Kidney (tissue), 14 donors: ENCODE data around the gene SCUBE2. TPM values are rescaled to one million over a fixed set of nuclear protein-coding genes. Genes with fewer than 3 reads are reported as not detected.

Source experiments
- DNase-seq, 5 donors: peaks; one replicate each; pipeline ENCODE4 v3.0.0-alpha.2; 2013 to 2020
- FAIRE-seq: peaks from 2 replicates; lab custom pipeline; 2012; peaks lifted over from hg19 to GRCh38; lab: Jason Lieb, UNC
- H3K27ac ChIP-seq, 2 donors: one replicate each; pipeline ENCODE4 v1.7.0; 2013; ENCODE audit warnings: low read depth in 2 of 2, low read length in 2 of 2, inconsistent platforms in 1 of 2
- H3K27me3 ChIP-seq: one replicate; pipeline ENCODE4 v1.7.1; 2013; ENCODE audit warnings: low read length, inconsistent platforms; ENCODE audit not compliant: control insufficient read depth, insufficient read depth
- H3K36me3 ChIP-seq, 3 donors: one replicate each; pipeline versions ENCODE4 v1.7.0 to v1.7.1; 2013; ENCODE audit warnings: low read length in 3 of 3, control low read depth in 1 of 3, inconsistent platforms in 1 of 3; ENCODE audit not compliant: insufficient read depth in 3 of 3, control insufficient read depth in 2 of 3
- H3K4me1 ChIP-seq, 3 donors: one replicate each; pipeline versions ENCODE4 v1.7.0 to v1.7.1; 2013; ENCODE audit warnings: low read length in 3 of 3, inconsistent platforms in 1 of 3, low read depth in 1 of 3; ENCODE audit not compliant: control insufficient read depth in 2 of 3, insufficient read depth in 2 of 3
- H3K4me3 ChIP-seq, 3 donors: one replicate each; pipeline versions ENCODE4 v1.7.0 to v1.8.1; 2013; ENCODE audit warnings: low read length in 3 of 3, control low read depth in 1 of 3, inconsistent platforms in 1 of 3
- H3K9ac ChIP-seq, 3 donors: one replicate each; pipeline versions ENCODE4 v1.7.0 to v1.7.1; 2013; ENCODE audit warnings: low read length in 3 of 3, control low read depth in 1 of 3, inconsistent platforms in 1 of 3
- H3K9me3 ChIP-seq, 3 donors: one replicate each; pipeline versions ENCODE4 v1.7.0 to v1.7.1; 2013; ENCODE audit warnings: low read length in 3 of 3, control low read depth in 1 of 3, inconsistent platforms in 1 of 3; ENCODE audit not compliant: control insufficient read depth in 2 of 3, insufficient read depth in 1 of 3
- CTCF ChIP-seq: IDR thresholded peaks from 3 replicates; pipeline ENCODE4 v1.5.1; 2012; ENCODE audit warnings: mild to moderate bottlenecking, moderate library complexity, borderline replicate concordance; ENCODE audit not compliant: insufficient read depth; ENCODE audit errors: extremely low read depth
- intact Hi-C: fragments of 100-400 bp; cut with DNase I; formaldehyde crosslinking; loops from one replicate; pipeline ENCODE4 v1.11.1; 2022
- microRNA-seq: library from miRNA; unstranded; fragments of <30 nt; microRNA quantifications from one replicate; pipeline ENCODE4 v1.2.0, GENCODE V29; 2020
- polyA plus RNA-seq: library from polyadenylated mRNA; stranded (reverse); fragments of 350-450 nt; fragmentation: Illumina TruSeq; extraction: RNeasy Lipid Tissue Mini Kit (QIAGEN cat#74804); gene quantifications from one replicate; pipeline ENCODE4 v1.2.3, GENCODE V29; 2014; ENCODE audit warnings: low read depth, low replicate concordance; ENCODE audit not compliant: insufficient read depth
- total RNA-seq: library from RNA; stranded (reverse); fragmentation: NEBNext Ultra II Directional; extraction: Animal tissue kit (Norgen Biotek cat#: 25700); gene quantifications from one replicate; pipeline ENCODE4 v1.2.1, GENCODE V29; 2021
- donor health status: control.
- donor health status: control.
- donor health status: control.
- donor health status: control.
- donor health status: control.
- donor health status: DM: yes; HTN: yes; CAD: no.
- donor health status: Normal renal cell carcinoma (clear cell type).

The SCUBE2 gene
- total and polyA plus RNA-seq, 2 donors from 2014 or later, result 0.65 to 3.5 TPM

- no peaks in the 10 kb centered on the region for H3K4me1 ChIP-seq
- no peak overlapping the region for H3K4me3 ChIP-seq
- no peak for DNase-seq
- H3K27me3 ChIP-seq, result no peaks in the 10 kb centered on the region
- H3K9ac ChIP-seq, result no peak overlapping the region
- intact Hi-C loops, result no loop called here
- H3K36me3 ChIP-seq, result no peaks in the 10 kb centered on the region
- FAIRE-seq, result no peak
- no peaks in the 10 kb centered on the region for H3K9me3 ChIP-seq
- TF ChIP-seq CTCF, result no peak
- H3K27ac ChIP-seq, result no peak overlapping the region
Measured at GRCh38 chr11:8971196-8971923, 120.0 kb downstream of the SCUBE2 start.

Small RNAs within 50 kb of the gene (microRNA-seq; reads per million reads assigned to microRNA genes)
- not detected for gene MIR5691

Other genes with a start within 250 kb of the SCUBE2 start
- gene AKIP1, start 180.4 kb downstream of the SCUBE2 start, total RNA-seq, result 23.7 TPM
- 27.3 TPM for gene AKIP1, start 180.4 kb downstream of the SCUBE2 start, polyA plus RNA-seq
- 0.91 TPM for gene C11orf16, start 158.7 kb downstream of the SCUBE2 start, total RNA-seq
- gene C11orf16, start 158.7 kb downstream of the SCUBE2 start, polyA plus RNA-seq, result 0.28 TPM
- gene ASCL3, start 148.6 kb downstream of the SCUBE2 start, total RNA-seq, result not detected
- not detected for gene ASCL3, start 148.6 kb downstream of the SCUBE2 start, polyA plus RNA-seq
- gene TMEM9B, start 127.2 kb downstream of the SCUBE2 start, total RNA-seq, result 64.4 TPM
- gene TMEM9B, start 127.2 kb downstream of the SCUBE2 start, polyA plus RNA-seq, result 73.0 TPM
- gene NRIP3, start 87.6 kb downstream of the SCUBE2 start, total RNA-seq, result 1.6 TPM
- 1.1 TPM for gene NRIP3, start 87.6 kb downstream of the SCUBE2 start, polyA plus RNA-seq
- 53.9 TPM for gene DENND5A, start 173.8 kb upstream of the SCUBE2 start, total RNA-seq
- 32.4 TPM for gene DENND5A, start 173.8 kb upstream of the SCUBE2 start, polyA plus RNA-seq
- gene TMEM41B, start 223.0 kb upstream of the SCUBE2 start, total RNA-seq, result 32.4 TPM
- 20.5 TPM for gene TMEM41B, start 223.0 kb upstream of the SCUBE2 start, polyA plus RNA-seq